ENCODE results near the gene TMEM131.

DNA sequence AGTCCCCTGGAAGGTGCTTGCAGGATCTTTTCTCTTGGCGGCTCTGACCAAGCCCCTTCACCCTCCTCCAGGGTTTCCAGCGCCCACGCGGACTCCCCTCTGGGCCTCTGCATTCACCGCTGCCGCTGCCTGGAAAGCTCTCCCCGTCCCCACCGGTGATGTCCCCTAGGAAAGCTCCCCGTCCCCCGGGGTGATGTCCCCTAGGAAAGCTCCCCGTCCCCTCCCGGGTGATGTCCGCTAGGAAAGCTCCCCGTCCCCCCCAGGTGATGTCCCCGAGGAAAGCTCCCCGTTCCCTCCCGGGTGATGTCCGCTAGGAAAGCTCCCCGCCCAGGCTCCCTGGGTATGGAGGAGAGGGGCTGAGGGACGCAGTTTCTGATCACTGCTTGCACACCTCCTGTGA lies 254.5 kb downstream of the TMEM131 start:
- TF ChIP-seq, protein P1, sequence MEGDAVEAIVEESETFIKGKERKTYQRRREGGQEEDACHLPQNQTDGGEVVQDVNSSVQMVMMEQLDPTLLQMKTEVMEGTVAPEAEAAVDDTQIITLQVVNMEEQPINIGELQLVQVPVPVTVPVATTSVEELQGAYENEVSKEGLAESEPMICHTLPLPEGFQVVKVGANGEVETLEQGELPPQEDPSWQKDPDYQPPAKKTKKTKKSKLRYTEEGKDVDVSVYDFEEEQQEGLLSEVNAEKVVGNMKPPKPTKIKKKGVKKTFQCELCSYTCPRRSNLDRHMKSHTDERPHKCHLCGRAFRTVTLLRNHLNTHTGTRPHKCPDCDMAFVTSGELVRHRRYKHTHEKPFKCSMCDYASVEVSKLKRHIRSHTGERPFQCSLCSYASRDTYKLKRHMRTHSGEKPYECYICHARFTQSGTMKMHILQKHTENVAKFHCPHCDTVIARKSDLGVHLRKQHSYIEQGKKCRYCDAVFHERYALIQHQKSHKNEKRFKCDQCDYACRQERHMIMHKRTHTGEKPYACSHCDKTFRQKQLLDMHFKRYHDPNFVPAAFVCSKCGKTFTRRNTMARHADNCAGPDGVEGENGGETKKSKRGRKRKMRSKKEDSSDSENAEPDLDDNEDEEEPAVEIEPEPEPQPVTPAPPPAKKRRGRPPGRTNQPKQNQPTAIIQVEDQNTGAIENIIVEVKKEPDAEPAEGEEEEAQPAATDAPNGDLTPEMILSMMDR (tag by site-specific recombination; IDR thresholded peaks at IDR 0.05) = no peak
- TF ChIP-seq ZNF664 (tag by site-specific recombination; IDR thresholded peaks at IDR 0.05) (no peak), ZNF626 (tag by site-specific recombination; IDR thresholded peaks at IDR 0.05) (no peak), ZNF701 (tag by site-specific recombination; IDR thresholded peaks at IDR 0.05) (no peak), YY1 (tag by site-specific recombination; IDR thresholded peaks at IDR 0.05) (no peak), GLIS1 (tag by site-specific recombination; IDR thresholded peaks at IDR 0.05) (no peak), ZFP41 (tag by site-specific recombination; IDR thresholded peaks at IDR 0.05; ENCODE audit: borderline replicate concordance) (no peak), ZNF677 (tag by site-specific recombination; IDR thresholded peaks at IDR 0.05) (no peak), TCF7L2 (IDR thresholded peaks at IDR 0.05; ENCODE audit: borderline replicate concordance, low read depth, low read length) (no peak)
- TF ChIP-seq, protein P2, sequence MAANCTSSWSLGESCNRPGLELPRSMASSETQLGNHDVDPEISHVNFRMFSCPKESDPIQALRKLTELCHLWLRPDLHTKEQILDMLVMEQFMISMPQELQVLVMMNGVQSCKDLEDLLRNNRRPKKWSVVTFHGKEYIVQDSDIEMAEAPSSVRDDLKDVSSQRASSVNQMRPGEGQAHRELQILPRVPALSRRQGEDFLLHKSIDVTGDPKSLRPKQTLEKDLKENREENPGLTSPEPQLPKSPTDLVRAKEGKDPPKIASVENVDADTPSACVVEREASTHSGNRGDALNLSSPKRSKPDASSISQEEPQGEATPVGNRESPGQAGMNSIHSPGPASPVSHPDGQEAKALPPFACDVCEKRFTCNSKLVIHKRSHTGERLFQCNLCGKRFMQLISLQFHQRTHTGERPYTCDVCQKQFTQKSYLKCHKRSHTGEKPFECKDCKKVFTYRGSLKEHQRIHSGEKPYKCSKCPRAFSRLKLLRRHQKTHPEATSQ (tag by site-specific recombination; IDR thresholded peaks at IDR 0.05) = no peak
- TF ChIP-seq, protein P3, sequence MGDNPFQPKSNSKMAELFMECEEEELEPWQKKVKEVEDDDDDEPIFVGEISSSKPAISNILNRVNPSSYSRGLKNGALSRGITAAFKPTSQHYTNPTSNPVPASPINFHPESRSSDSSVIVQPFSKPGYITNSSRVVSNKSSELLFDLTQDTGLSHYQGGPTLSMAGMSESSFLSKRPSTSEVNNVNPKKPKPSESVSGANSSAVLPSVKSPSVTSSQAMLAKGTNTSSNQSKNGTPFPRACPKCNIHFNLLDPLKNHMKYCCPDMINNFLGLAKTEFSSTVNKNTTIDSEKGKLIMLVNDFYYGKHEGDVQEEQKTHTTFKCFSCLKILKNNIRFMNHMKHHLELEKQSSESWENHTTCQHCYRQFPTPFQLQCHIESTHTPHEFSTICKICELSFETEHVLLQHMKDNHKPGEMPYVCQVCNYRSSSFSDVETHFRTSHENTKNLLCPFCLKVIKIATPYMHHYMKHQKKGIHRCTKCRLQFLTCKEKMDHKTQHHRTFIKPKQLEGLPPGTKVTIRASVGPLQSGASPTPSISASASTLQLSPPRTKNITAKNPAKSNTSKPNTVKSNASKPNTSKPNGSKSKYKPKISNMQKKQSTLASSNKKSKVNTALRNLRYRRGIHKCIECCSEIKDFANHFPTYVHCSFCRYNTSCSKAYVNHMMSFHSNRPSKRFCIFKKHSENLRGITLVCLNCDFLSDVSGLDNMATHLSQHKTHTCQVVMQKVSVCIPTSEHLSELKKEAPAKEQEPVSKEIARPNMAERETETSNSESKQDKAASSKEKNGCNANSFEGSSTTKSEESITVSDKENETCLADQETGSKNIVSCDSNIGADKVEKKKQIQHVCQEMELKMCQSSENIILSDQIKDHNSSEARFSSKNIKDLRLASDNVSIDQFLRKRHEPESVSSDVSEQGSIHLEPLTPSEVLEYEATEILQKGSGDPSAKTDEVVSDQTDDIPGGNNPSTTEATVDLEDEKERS (tag by site-specific recombination; IDR thresholded peaks at IDR 0.05) = no peak
- TF ChIP-seq, protein P4, sequence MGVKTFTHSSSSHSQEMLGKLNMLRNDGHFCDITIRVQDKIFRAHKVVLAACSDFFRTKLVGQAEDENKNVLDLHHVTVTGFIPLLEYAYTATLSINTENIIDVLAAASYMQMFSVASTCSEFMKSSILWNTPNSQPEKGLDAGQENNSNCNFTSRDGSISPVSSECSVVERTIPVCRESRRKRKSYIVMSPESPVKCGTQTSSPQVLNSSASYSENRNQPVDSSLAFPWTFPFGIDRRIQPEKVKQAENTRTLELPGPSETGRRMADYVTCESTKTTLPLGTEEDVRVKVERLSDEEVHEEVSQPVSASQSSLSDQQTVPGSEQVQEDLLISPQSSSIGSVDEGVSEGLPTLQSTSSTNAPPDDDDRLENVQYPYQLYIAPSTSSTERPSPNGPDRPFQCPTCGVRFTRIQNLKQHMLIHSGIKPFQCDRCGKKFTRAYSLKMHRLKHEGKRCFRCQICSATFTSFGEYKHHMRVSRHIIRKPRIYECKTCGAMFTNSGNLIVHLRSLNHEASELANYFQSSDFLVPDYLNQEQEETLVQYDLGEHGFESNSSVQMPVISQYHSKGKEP (tag by site-specific recombination; IDR thresholded peaks at IDR 0.05) = no peak
- TF ChIP-seq, protein P5, sequence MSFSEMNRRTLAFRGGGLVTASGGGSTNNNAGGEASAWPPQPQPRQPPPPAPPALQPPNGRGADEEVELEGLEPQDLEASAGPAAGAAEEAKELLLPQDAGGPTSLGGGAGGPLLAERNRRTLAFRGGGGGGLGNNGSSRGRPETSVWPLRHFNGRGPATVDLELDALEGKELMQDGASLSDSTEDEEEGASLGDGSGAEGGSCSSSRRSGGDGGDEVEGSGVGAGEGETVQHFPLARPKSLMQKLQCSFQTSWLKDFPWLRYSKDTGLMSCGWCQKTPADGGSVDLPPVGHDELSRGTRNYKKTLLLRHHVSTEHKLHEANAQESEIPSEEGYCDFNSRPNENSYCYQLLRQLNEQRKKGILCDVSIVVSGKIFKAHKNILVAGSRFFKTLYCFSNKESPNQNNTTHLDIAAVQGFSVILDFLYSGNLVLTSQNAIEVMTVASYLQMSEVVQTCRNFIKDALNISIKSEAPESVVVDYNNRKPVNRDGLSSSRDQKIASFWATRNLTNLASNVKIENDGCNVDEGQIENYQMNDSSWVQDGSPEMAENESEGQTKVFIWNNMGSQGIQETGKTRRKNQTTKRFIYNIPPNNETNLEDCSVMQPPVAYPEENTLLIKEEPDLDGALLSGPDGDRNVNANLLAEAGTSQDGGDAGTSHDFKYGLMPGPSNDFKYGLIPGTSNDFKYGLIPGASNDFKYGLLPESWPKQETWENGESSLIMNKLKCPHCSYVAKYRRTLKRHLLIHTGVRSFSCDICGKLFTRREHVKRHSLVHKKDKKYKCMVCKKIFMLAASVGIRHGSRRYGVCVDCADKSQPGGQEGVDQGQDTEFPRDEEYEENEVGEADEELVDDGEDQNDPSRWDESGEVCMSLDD (tag by site-specific recombination; IDR thresholded peaks at IDR 0.05) = no peak

Data from HEK293 (cell line).